ENCODE measurements around the gene SORBS2. TPM values are rescaled to one million over a fixed set of nuclear protein-coding genes. Genes with fewer than 3 reads are reported as not detected.

The SORBS2 gene
- total and polyA plus RNA-seq, 8 donors = 24.2 to 50.8 (median 35.5) TPM

DNA sequence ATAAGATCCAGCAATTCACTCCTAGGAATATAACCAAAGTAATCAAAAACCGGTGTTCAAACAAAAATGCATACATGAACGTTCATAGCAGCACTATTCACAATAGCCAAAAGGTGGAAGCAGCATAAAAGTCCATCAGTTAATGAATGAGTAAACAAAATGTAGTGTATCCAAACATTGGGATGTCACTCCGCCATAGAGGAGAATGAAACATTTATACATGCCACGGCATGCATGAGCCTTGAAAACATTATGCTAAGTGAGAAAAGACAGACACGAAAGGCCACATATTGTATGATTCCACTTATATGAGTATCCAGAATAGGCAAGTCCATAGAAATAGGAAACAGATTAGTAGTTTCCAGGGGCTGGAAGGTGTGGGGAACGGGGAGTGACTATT, 265.7 kb downstream of the SORBS2 start:
- Histone ChIP-seq H3K36me3 (no peaks in the 10 kb centered on the region), H3K4me1 (no peaks in the 10 kb centered on the region), H3K27me3 (no peaks in the 10 kb centered on the region), H3K27ac (no peak overlapping the region), H3K4me3 (no peak overlapping the region), H3K9me3 (no peaks in the 10 kb centered on the region)
- intact Hi-C loops (cut with DNase I) = no loop called here
- no peak for ATAC-seq
- no peak for DNase-seq
- no peak for TF ChIP-seq CTCF (IDR thresholded peaks at IDR 0.05)

GRCh38 chr4:185542626-185543315, 269.2 kb downstream of the SORBS2 start:
- no peak for TF ChIP-seq CTCF (IDR thresholded peaks at IDR 0.05)
- H3K9me3 ChIP-seq = no peaks in the 10 kb centered on the region
- intact Hi-C loops (cut with DNase I) = no loop called here
- H3K36me3 ChIP-seq = no peaks in the 10 kb centered on the region
- H3K27me3 ChIP-seq = peaks cover 0 to 10% of the 10 kb centered on the region in 2 donors
- H3K4me1 ChIP-seq = peaks cover 5% of the 10 kb centered on the region in 2 donors
- H3K27ac ChIP-seq = peak overlapping the region in 1 of 2 donors; percentile 1
- DNase-seq (peak in 2 of 4 donors; percentile 63 to 73), ATAC-seq (peak; percentile 75)
- H3K4me3 ChIP-seq = no peak overlapping the region

DNA sequence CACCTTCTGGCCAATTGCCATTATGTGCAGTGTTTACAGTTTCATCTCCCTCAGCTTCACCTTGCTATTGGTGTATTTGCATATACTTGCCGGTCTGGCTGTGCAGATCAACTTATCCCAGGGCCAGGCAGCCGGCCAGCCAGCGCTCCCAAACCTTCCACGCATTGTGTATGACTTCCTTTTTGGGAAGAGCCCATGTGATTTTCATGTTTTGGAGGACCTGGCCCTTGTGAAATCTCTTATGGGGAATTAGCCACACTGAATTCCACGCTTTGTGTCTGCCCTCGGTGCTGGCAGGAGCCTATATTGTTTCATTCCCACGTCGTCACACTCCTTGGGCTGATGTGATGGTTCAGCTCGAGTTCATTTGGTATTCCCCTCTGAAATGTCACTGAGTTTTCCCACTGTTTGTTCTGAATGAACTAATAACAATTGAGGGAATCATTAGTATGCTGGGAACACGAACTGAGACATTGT, 270.7 kb downstream of the SORBS2 start:
- H3K27ac ChIP-seq = peak overlapping the region in 1 of 2 donors; percentile 43
- ATAC-seq = peak; percentile 62

DNA sequence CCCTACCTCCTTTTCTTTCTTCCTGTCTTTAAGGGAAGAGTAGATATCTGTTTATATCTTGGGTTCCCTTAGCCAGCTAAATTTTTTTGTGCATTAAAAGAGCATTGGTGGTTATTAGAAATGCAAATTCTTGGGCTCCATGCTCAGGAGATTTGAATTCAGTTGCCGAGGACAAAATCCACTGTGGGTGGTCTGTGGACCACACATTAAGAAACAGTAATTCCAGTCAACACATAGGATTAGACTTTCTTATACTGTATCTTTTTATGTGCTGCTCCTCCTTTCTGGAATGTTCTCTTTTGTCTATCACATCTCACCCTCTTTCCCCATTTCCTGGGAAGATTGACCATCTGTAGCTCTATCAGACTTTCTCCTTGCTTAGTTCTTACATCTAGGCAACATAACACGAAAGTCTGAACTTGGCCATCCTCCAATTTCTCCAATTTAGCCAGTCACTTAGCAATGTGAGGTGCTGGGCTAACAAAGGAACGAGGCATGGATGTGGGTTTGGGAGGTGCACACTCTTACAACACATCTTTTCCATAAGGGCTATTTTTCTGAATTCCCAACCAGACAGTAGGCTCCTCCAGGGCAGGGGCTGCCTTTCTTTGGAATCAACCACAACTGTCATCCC, 271.4 kb downstream of the SORBS2 start:
- no peaks in the 10 kb centered on the region for H3K36me3 ChIP-seq
- no peaks in the 10 kb centered on the region for H3K9me3 ChIP-seq
- H3K27ac ChIP-seq = peak overlapping the region in 1 of 2 donors; percentile 43
- intact Hi-C loops (cut with DNase I) = no loop called here
- H3K27me3 ChIP-seq = peaks cover 0 to 25% of the 10 kb centered on the region in 2 donors
- no peak overlapping the region for H3K4me3 ChIP-seq
- no peak for TF ChIP-seq CTCF (IDR thresholded peaks at IDR 0.05)
- H3K4me1 ChIP-seq = peaks cover 7 to 12% of the 10 kb centered on the region in 2 donors
- DNase-seq = no peak
- ATAC-seq = no peak

More for the DNA sequence above, 270.7 kb downstream of the SORBS2 start:
- H3K4me1 ChIP-seq = peaks cover 5% of the 10 kb centered on the region in 2 donors
- intact Hi-C loops (cut with DNase I) = no loop called here
- no peak for TF ChIP-seq CTCF (IDR thresholded peaks at IDR 0.05)
- peak in 2 of 4 donors; percentile 42 to 71 for DNase-seq
- no peak overlapping the region for H3K4me3 ChIP-seq
- no peaks in the 10 kb centered on the region for H3K36me3 ChIP-seq
- H3K27me3 ChIP-seq = peaks cover 0 to 18% of the 10 kb centered on the region in 2 donors
- H3K9me3 ChIP-seq = no peaks in the 10 kb centered on the region

- Histone ChIP-seq H3K27me3 (peaks cover 0 to 30% of the 10 kb centered on the region in 2 donors), H3K9me3 (no peaks in the 10 kb centered on the region), H3K36me3 (no peaks in the 10 kb centered on the region), H3K4me1 (peaks cover 7 to 13% of the 10 kb centered on the region in 2 donors), H3K4me3 (no peak overlapping the region), H3K27ac (no peak overlapping the region)
- DNase-seq = no peak
- intact Hi-C loops (cut with DNase I) = no loop called here
- no peak for ATAC-seq
- TF ChIP-seq CTCF (IDR thresholded peaks at IDR 0.05) = no peak
Measured at GRCh38 chr4:185540040-185540439, 272.0 kb downstream of the SORBS2 start.
